ENCODE results near the gene SMARCD1.

The SMARCD1 gene

DNA sequence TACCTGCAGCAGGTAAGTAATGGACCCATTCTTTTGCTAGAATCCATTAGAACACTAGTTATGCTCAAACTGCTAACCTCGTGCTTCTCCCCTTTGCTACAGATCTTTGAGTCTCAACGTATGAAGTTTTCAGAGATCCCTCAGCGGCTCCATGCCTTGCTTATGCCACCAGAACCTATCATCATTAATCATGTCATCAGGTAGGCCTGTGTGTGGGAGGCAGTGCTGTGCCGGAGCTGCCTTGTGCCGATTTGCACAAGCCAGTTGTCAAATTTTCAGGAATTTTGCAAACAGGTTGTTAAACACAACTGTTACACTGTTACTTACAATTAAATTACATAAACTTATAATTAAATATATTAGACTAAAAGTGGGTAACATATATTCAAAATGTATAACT, 5.2 kb downstream of the SMARCD1 start:
- Histone ChIP-seq H3K9ac (ENCODE audit: low read length) (no peak overlapping the region), H3K4me3 (ENCODE audit: low read depth, low read length, poor library complexity, severe bottlenecking) (no peak overlapping the region), H3F3A (ENCODE audit: insufficient read depth, low read length) (no peaks in the 10 kb centered on the region), H3K9me3 (ENCODE audit: low read length) (no peaks in the 10 kb centered on the region), H3K79me2 (ENCODE audit: insufficient read depth, low read length) (no peaks in the 10 kb centered on the region), H3K27ac (ENCODE audit: low read depth, low read length, poor library complexity, severe bottlenecking) (no peak overlapping the region), H4K20me1 (ENCODE audit: insufficient read depth, low read length) (no peaks in the 10 kb centered on the region), H3K4me1 (ENCODE audit: insufficient read depth, low read length, severe bottlenecking) (peaks cover 5% of the 10 kb centered on the region), H3K36me3 (ENCODE audit: insufficient read depth, low read length) (peaks cover 77% of the 10 kb centered on the region), H3K4me2 (ENCODE audit: low read length) (no peak overlapping the region), H2AFZ (ENCODE audit: low read length) (no peak overlapping the region), H3K27me3 (ENCODE audit: insufficient read depth, low read length) (no peaks in the 10 kb centered on the region), H3K9me2 (ENCODE audit: low read depth, low read length) (no peaks in the 10 kb centered on the region)
- TF ChIP-seq CTCF (IDR thresholded peaks at IDR 0.05; ENCODE audit: low read length): no peak
- no peak for TF ChIP-seq EZH2 (IDR thresholded peaks at IDR 0.05; ENCODE audit: borderline replicate concordance, low read length)

GRCh38 chr12:50097952-50098351, 12.8 kb downstream of the SMARCD1 start:
- no peaks in the 10 kb centered on the region for H3K4me1 ChIP-seq (ENCODE audit: insufficient read depth, low read length, severe bottlenecking)
- H4K20me1 ChIP-seq (ENCODE audit: insufficient read depth, low read length): no peaks in the 10 kb centered on the region
- H3K27ac ChIP-seq (ENCODE audit: low read depth, low read length, poor library complexity, severe bottlenecking): no peak overlapping the region
- H3K79me2 ChIP-seq (ENCODE audit: insufficient read depth, low read length): no peaks in the 10 kb centered on the region
- H3K9ac ChIP-seq (ENCODE audit: low read length): no peak overlapping the region
- no peaks in the 10 kb centered on the region for H3K9me2 ChIP-seq (ENCODE audit: low read depth, low read length)
- H3F3A ChIP-seq (ENCODE audit: insufficient read depth, low read length): no peaks in the 10 kb centered on the region
- no peak overlapping the region for H3K4me2 ChIP-seq (ENCODE audit: low read length)
- peaks cover 83% of the 10 kb centered on the region for H3K36me3 ChIP-seq (ENCODE audit: insufficient read depth, low read length)
- no peak overlapping the region for H3K4me3 ChIP-seq (ENCODE audit: low read depth, low read length, poor library complexity, severe bottlenecking)
- H3K27me3 ChIP-seq (ENCODE audit: insufficient read depth, low read length): no peaks in the 10 kb centered on the region
- H2AFZ ChIP-seq (ENCODE audit: low read length): no peak overlapping the region
- no peaks in the 10 kb centered on the region for H3K9me3 ChIP-seq (ENCODE audit: low read length)
- TF ChIP-seq CTCF (IDR thresholded peaks at IDR 0.05; ENCODE audit: low read length): no peak
- TF ChIP-seq EZH2 (IDR thresholded peaks at IDR 0.05; ENCODE audit: borderline replicate concordance, low read length): no peak

GRCh38 chr12:50099302-50100008, 14.3 kb downstream of the SMARCD1 start:
- Histone ChIP-seq H3K36me3 (ENCODE audit: insufficient read depth, low read length) (peaks cover 71% of the 10 kb centered on the region), H3K27me3 (ENCODE audit: insufficient read depth, low read length) (no peaks in the 10 kb centered on the region), H3K27ac (ENCODE audit: low read depth, low read length, poor library complexity, severe bottlenecking) (no peak overlapping the region), H4K20me1 (ENCODE audit: insufficient read depth, low read length) (no peaks in the 10 kb centered on the region), H2AFZ (ENCODE audit: low read length) (no peak overlapping the region), H3K79me2 (ENCODE audit: insufficient read depth, low read length) (no peaks in the 10 kb centered on the region), H3F3A (ENCODE audit: insufficient read depth, low read length) (no peaks in the 10 kb centered on the region), H3K4me3 (ENCODE audit: low read depth, low read length, poor library complexity, severe bottlenecking) (no peak overlapping the region), H3K9ac (ENCODE audit: low read length) (no peak overlapping the region), H3K4me1 (ENCODE audit: insufficient read depth, low read length, severe bottlenecking) (peaks cover 6% of the 10 kb centered on the region), H3K4me2 (ENCODE audit: low read length) (no peak overlapping the region), H3K9me3 (ENCODE audit: low read length) (no peaks in the 10 kb centered on the region), H3K9me2 (ENCODE audit: low read depth, low read length) (no peaks in the 10 kb centered on the region)
- TF ChIP-seq EZH2 (IDR thresholded peaks at IDR 0.05; ENCODE audit: borderline replicate concordance, low read length) (no peak), CTCF (IDR thresholded peaks at IDR 0.05; ENCODE audit: low read length) (no peak)
